Activated T-helper 1 cell treated with Interleukin-2 at 50 U/mL for 16 hours (primary cell): ENCODE data around the gene ACADM.
"Not testable (repeated sequence)": the region's sequence is repeated elsewhere in the genome, so short reads cannot be mapped to it uniquely, and the experiment has no call there.

Experiments
- DNase-seq: peaks from one replicate; pipeline ENCODE4 v3.0.0-alpha.2; 2020; ENCODE audit warnings: low read depth

Gene ACADM

GRCh38 chr1:75736016-75736415, 11.5 kb downstream of the ACADM start:
- DNase-seq, result no peak

GRCh38 chr1:75742047-75742625, 17.6 kb downstream of the ACADM start:
- DNase-seq, result no peak

- no peak for DNase-seq
These were observed 20.8 kb downstream of the ACADM start for GRCh38 chr1:75745276-75745675.

- not testable (repeated sequence) for DNase-seq
These were observed 32.7 kb downstream of the ACADM start for GRCh38 chr1:75757210-75757609.

- not testable (repeated sequence) for DNase-seq
These were observed 34.0 kb downstream of the ACADM start for GRCh38 chr1:75758543-75758942.

- DNase-seq, result no peak
These were observed 39.6 kb downstream of the ACADM start for GRCh38 chr1:75764057-75764655.

- no peak for DNase-seq
These were observed 41.3 kb downstream of the ACADM start for GRCh38 chr1:75765697-75766355.

- DNase-seq, result no peak
These were observed 43.5 kb downstream of the ACADM start for GRCh38 chr1:75768016-75768415.

- DNase-seq, result no peak
These were observed 46.3 kb downstream of the ACADM start for GRCh38 chr1:75770761-75771160.

GRCh38 chr1:75771978-75772377, 47.5 kb downstream of the ACADM start:
- no peak for DNase-seq

GRCh38 chr1:75777812-75778211, 53.3 kb downstream of the ACADM start:
- not testable (repeated sequence) for DNase-seq

- not testable (repeated sequence) for DNase-seq
These were observed 54.2 kb downstream of the ACADM start for GRCh38 chr1:75778694-75779093.

GRCh38 chr1:75780183-75780582, 55.7 kb downstream of the ACADM start:
- not testable (repeated sequence) for DNase-seq

- not testable (repeated sequence) for DNase-seq
These were observed 59.4 kb downstream of the ACADM start for GRCh38 chr1:75783920-75784319.

GRCh38 chr1:75785320-75785982, 60.9 kb downstream of the ACADM start:
- DNase-seq, result no peak

GRCh38 chr1:75785983-75786853, 61.7 kb downstream of the ACADM start, which contains the start of gene RABGGTB:
Gene RABGGTB (plus strand): TSS chr1:75786256. CDS start chr1:75786272, 16 bp downstream.
- DNase-seq, result peak; percentile 88

- DNase-seq, result no peak
These were observed 62.5 kb downstream of the ACADM start for GRCh38 chr1:75786901-75787493.

- no peak for DNase-seq
These were observed 63.0 kb downstream of the ACADM start for GRCh38 chr1:75787524-75787923.

- no peak for DNase-seq
These were observed 65.5 kb downstream of the ACADM start for GRCh38 chr1:75789988-75790387.

- DNase-seq, result no peak
These were observed 66.5 kb downstream of the ACADM start for GRCh38 chr1:75791022-75791421.

- no peak for DNase-seq
These were observed 67.6 kb downstream of the ACADM start for GRCh38 chr1:75792091-75792490.
